Kidney capillary endothelial cell (primary cell): ENCODE measurements around the gene UPF3A.
"Not testable (repeated sequence)": the region's sequence is repeated elsewhere in the genome, so short reads cannot be mapped to it uniquely, and the experiment has no call there.

Experiments
- DNase-seq: peaks from one replicate; pipeline ENCODE4 v3.0.0-alpha.2; 2018; ENCODE audit warnings: low spot score

UPF3A gene

DNA sequence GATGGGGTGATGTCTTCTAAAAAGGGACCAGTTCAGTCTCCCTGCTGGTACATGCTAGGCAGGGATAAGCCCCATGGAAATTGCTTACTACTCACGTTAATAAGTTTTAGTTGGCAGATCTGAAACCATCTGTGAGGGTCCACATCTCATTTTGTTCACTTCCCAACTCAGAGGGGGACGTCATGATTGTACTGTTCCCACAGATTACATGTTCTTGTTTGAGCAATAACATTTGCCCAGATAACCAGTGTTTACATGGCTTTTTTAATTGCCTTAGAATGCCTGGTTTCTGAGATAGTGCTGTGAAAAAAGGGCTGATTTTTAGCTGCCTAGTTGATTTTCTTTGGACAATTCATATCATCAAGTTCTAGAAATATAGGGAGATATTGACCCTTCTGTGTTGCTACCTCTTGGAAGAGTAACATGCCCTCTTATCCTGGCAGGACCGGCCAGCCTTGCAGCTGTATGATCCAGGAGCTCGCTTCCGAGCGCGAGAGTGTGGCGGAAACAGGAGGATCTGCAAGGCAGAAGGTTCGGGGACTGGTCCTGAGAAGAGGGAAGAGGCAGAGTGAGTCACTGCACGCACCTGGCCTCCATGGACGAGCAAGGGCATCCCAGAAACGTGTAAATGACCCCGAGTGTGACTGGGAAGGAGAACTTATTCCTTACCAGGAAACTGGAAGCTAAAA is 23.1 kb downstream of the UPF3A start:
- no peak for DNase-seq

DNA sequence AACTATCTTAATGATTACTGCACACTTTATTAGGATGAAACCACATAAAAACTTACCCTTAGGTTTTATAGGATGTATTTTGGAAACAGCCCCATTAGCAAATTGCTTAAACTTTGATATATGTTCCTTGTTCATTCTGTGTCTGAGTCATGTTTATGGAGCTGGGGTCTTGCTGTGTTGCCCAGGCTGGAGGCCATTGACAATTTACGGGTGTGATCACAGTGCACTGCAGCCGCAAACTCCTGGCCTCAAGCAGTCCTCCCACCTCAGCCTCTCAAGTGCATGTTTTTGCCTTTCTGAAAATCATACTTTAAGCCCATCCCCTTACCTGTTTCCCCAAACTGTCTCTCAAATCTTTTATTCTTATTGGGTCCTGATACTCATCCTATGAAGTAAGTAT is 27.7 kb downstream of the UPF3A start:
- no peak for DNase-seq

DNA sequence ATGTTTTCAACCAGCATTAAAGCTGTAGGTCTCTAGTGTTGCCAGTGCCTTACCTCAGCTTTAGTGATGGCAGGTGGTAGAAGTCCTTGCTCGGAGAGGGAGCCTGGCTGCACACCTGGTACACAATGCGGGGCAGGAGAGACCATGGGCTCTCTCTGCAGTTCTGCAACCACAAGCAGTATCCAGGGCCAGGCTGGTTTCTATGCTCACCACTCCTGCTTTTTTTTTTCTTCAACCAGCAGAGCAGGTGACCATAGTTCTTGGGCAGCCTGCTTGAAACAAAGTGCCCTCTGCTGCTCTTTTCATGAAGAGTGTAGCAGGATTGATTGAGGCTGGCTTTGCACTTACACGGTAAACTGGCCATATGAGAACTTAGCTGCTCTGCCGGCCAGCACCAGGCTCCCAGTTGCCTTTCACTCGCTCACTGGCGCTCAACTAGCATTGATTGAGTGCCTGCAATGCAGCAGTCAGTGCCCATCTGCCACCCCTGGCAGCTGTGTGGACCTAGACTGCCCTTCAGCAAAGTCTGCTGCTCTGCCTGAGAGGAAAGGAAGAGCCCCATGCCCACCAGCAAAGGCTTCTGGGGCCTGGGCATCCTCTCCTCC is 28.5 kb downstream of the UPF3A start:
- no peak for DNase-seq

DNA sequence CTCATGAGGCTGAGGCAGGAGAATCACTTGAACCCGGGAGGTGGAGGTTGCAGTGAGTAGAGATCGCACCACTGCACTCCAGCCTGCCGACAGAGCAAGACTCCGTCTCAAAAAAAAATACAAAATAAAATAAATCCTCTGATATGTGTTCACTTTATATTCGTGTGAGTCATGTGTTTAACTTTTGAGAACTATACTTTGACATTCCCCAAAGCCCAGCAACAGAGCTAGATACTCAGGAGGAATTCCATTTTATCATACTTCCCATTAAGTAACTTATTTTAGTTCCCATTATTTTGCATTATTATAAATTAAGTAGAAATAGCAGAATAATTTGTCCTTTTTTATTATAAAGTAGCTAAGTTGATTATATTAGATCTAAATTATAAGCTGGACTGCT is 29.6 kb downstream of the UPF3A start:
- DNase-seq = no peak

DNA sequence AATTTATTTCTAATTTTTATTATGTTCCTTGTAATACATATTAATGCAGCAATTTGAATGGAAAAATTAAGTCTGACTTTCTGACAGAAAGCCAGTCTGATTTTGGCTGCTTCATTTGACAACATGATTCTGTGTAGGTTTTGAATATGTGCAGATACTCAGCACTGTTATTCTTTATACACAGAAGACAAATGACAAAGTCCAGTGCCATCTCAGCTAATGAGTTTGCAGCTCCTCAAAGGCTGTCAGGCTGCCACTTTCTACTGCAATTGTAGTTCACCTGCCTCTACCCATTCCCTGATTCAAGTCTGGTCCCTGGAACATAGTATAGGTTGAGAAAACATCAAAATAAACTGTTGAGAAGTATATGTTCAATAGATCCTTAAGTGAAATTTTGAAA is 30.0 kb downstream of the UPF3A start:
- DNase-seq = no peak

DNA sequence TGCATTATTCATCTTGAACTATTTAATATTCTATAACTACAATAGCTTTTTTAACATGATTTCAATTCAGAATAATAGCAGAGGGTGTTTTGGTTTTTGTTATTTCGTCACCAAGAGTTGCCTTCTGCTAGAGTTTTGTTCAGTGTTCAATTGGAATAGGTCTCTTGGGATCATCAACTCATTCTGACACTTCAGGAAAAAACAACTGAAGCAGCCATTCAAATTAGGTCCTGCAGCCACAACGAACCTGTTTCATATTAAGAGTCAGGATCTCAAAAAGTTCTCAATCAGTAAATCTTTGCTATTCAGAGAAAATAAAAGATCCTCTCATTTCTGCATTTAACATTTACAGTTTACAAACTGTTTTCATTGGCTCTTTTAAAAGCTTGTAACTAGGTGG is 30.5 kb downstream of the UPF3A start:
- no peak for DNase-seq

DNA sequence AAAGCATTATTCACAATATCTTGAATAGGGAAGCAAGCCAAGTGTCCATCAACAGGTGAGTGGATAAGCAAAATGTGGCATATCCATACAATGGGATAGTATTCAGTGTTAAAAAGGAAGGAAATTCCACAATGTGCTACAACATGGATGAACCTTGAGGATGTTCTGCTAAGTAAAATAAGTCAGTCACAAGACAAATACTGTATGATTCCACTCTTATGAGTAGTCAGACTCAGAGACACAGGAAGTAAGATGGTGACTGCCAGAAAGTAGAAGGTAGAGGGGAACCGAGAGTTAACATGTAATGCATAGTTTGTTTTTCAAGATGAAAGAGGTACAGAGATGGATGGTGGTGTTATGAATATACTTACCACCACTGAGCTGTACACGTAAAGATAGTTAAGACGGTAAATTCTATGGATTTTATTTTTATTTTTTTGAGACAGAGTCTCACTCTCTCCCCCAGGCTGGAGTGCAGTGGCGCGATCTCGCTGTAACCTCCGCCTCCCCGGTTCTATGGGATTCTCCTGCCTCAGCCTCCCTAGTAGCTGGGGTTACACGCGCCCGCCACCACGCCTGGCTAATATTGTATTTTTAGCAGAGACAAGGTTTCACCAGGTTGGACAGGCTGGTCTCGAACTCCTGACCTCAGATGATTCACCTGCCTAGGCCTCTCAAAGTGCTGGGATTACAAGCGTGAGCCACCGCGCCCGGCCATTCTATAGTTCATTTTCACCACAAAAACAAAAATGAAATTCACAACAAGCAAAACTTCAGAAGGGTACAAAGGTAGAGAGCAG is 31.9 kb downstream of the UPF3A start:
- peak; percentile 43 for DNase-seq

DNA sequence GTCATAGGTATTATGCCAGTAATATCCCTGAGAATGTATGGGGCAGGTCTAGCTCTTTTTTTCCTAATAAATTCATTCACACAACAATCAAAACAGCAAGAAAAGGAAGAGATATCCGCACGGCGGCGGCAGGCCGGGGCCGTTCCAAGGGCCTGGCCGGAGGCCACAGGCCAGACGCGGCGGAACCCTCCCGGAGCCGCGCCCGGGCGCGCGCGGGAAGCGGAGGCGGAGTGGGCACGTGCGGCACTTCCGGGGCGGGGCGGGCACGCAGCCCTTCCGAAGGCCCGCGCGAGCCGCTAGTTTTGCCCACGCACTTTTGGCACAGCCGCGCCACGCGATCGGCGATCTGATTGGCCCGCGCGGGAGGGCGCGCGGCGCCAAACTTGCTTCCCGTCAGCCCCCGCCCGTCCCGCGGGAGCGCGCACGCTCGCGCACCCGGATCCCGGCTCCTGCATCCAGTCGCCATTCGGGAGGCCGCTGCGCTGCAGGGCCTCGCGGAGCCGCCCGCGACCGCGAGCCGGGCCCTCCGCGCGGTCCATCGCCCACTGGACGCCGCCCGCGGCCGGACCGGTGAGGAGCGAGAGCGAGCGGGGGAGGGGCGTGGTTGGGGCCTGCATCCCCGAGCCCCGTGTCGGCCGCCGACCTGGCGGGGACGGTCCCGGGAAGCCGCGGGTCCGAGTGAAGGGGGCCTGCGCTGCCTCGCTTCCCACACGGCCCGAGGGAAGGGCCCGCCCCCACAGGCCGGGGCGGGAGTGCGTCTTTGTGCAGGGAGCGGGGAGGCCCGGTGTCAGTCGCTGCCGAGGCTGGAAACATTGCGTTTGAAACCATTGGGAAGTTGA is 32.9 kb downstream of the UPF3A start, which contains the start of gene CHAMP1:
TSS of gene CHAMP1 (plus strand) at position 430 of the 839 bp plus-strand sequence. CDS start 9,340 bp downstream, outside the sequence.
- DNase-seq = peak; percentile 91

DNA sequence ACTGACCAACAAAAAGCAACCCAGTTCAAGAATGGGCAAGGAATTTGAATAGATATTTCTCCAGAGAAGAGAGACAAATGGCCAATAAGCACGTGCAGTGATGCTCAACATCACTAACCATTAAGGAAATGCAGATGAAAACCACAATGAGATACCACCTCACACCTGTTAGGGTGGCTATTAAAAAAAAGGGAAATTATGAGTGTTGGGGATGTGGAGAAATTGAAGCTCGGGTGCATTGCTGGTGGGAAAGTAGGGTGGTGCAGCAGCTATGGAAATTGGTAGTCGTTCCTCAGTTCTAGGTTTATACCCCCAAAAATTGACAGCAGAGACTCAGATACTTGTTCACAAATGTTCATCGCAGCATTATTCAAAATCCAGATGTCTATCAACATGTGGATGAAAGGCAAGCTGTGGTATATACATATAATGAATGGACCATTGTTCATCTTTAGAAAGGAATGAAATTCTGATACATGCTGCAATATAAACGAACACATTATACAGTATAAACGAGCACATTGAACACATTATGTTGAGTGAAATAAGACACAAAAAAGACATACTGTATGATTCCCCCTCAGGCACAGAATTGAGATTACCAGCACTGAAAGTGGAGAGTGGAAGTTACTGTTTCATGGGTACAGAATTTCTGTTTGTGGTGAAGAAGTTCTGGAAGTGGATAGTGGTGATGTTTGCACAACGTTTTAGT is 33.8 kb downstream of the UPF3A start:
- peak; percentile 6 for DNase-seq

DNA sequence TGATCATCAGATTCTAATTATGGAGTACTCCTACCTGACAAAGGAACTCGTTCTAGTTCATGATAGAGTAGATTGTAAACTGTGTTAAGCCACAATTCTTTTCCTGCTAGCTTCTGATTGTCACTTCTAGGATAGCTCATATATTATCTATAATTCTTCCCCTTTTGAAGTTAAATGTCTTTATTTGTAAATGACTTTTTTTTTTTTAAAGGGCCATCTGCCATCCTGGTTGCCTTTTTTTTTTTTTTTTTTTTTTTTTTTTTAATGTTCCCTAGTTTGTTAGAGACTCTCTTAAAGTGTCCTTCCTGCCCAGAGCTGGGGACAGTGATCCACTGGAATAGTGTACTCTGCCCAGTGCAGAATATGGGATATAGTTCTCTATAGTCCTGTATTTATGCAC is 37.2 kb downstream of the UPF3A start:
- no peak for DNase-seq

DNA sequence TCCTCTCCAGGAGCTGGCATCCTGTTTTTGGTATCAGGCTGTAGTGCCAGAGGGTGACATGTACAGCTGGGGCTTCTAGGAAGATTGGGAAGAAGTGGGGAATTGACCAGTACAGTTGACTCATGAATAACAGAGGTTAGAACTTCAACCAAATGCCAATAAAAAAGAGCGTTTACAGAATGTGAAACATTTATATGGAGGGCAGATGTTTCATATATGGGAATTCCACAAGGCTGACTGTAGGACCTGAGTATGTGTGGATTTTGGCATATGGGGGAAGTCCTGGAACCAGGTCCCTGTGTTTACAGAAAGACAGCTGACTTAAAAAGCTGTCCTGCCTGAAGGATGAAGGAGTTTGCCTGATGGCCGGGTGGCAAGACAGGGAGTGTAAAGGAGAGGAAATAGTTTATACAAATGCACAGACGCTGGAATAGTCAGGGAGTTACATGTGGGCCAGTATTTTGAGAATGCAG is 38.1 kb downstream of the UPF3A start:
- DNase-seq = no peak

DNA sequence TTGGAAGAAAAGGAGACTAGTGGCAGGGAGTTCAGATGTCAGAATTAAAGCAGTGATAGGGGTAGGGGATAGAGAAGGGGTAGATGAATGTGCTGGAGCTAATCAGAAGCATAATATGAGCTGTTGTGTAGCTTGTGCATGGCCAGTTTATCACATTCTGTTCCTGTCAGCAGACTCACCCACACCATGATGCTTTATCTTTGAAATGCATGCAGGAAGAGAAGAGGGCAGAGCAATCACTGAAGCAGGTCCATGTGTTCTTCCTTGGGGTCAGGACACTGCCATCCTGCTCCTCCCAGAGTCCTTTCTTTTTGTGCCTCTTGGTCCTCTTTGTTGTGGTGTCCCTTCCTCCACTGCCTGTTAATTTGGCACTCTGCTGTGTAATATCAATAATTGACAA is 38.7 kb downstream of the UPF3A start:
- no peak for DNase-seq

DNA sequence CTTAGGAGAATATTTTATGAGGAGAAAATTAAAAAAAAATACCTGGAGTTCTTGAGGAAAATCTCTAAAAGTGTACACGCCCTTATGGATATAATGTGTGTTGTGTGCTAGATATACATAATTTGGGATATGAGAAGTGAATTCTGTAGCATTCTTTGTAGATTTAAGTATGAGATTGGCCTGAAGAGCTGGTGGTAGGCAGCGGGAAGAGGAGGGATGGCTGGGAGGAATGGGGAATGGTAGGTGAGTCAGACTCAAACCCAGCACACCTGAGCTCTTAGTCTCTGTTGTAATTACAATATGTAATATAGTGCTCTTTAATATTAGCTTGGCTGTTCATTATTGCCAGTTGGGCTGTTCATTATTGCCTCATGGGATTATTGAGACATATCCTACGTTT is 39.9 kb downstream of the UPF3A start:
- no peak for DNase-seq

DNA sequence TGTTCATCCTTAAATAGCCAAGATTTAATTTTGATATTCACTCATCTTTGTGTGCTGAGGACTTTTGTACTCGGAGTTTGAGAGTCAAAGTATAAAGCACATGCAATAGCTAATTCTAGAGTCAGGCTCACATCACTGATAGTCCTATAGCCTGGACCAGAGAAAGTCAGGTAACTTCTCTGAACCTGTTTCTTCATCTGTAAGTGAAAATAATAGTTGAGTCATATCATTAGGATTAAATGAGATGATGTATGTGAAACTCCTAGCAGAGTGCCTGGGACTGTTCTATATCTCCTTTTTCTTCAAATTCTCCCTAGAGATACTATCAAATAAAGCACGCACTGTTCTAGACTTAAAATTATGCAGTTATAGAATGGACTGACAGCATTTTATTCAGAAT is 41.9 kb downstream of the UPF3A start:
- no peak for DNase-seq

DNA sequence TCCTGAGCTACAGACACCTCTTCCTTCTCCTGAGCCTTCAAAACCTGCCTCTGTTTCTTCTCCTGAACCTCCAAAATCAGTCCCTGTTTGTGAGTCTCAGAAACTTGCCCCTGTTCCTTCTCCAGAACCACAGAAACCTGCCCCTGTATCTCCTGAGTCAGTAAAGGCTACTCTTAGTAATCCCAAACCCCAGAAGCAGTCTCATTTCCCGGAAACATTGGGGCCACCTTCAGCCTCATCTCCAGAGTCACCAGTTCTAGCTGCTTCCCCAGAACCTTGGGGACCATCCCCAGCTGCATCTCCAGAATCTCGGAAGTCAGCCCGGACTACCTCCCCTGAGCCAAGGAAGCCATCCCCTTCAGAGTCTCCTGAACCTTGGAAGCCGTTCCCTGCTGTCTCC is 42.9 kb downstream of the UPF3A start:
- DNase-seq = no peak

DNA sequence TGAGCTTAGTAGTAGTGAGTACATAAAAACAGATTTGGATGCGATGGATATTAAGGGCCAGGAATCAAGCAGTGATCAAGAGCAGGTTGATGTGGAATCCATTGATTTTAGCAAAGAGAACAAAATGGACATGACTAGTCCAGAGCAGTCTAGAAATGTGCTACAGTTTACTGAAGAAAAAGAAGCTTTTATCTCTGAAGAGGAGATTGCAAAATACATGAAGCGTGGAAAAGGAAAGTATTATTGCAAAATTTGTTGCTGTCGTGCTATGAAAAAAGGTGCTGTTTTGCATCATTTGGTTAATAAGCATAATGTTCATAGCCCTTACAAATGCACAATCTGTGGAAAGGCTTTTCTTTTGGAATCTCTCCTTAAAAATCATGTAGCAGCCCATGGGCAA is 44.3 kb downstream of the UPF3A start:
- no peak for DNase-seq

DNA sequence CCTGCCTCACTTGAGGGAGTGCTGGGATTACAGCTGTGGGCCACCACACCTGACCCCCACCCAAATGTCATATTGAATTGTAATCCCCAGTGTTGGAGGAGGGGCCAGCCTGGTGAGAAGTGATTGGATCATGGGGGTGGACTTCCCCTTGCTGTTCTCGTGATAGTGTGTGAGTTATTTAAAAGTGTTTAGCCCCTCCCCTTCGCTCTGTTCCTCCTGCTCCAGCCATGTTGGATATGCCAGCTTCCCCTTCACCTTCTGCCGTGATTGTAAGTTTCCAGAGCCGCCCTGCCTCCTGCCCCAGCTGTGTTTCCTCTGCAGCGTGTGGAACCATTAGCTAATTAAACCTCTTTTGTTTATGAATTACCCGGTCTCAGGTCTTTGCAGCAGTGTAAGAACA is 46.6 kb downstream of the UPF3A start:
- no peak for DNase-seq

DNA sequence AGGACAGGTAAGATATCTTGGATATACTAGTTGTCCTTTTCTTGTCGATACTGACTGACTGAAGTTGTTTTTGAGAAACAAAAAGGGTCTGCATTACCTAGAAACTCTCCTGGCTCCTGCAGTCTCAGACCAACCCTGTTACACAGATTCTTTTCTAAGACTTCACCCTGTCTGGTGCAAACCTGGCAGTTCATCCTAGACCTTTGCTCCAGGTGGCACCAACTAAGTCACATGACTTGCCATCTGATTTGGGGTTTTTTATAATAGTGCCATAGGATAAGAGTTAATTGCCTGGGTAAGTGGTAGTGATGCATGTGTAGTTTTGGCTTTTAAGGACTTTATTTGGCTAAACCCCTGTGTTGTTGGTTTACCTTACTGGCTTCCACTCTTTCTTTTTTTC is 47.2 kb downstream of the UPF3A start:
- no peak for DNase-seq

DNA sequence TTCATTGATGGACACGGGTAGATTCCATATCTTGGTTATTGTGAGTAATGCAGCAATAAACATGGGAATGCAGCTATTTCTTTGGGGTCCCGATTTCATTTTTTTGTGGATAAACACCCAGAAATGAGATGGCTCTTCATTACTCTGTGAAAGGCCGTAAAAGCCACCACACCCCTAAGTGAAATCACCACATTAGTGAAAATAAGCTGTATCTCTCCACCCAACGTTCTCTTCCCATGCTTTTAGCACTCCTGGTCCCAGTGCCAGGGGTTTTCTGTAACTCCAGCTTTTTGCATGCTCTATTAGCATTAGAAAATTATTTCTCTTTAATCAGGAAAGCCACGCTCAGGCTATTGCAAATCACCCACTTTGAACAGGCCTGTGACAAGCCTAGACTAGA is 48.7 kb downstream of the UPF3A start:
- DNase-seq = no peak

DNA sequence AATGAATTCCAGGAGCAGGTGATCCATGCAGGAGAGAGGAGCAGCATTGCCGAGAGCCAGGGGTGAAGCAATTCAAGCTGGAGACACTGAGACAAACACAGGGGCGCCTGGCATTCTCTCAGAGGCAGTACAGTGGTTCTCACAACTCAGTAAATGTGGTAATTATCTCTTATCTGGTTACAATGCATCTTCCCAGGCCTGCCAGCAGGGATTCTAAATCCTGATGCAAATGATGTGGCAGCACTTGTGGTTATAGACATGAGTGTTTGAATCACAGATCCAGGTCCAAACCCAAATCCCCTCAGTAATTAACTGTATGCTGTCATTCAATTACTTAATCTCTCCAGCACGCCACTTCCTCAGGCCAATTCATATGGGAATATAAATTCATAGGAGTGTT is 52.5 kb downstream of the UPF3A start:
- DNase-seq = not testable (repeated sequence)

DNA sequence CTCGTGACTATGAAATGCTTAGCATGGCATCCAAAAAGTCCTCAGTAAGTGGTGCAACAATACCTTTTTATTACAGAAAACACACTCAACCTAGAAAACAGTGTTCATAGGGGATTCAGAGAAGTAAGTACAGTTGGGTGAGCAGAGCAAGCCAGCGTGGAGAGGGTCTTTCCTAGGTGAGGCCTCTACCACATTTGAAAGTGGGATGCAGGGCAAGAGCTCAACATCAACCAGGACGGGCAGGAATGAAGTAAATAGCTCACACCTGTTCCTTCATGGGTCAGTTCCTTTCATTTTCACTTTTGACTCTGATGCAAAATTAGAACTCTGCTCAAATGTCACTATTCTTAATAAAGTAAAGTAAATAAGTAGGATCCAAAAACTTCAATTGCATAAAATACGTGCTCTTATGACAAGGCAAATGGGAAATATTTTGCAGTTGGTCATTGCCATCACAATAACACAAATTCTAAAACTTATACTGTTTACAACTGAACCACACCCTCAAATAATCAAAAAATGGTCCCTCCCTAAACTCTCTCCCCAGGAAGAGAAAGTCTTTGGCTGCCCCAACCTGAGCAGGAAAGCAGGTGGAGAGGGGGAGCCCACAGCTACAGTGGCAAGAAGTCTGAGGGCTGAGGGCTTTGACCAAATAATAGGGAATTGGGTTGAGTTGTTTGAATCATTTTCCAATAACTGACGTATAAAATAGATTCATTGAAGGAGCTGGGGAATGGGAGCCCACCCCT is 53.1 kb downstream of the UPF3A start:
- no peak for DNase-seq
